MV-4-11 (cell line): ENCODE results near the gene ATP2C1.

Experiments
- DNase-seq: peaks from one replicate; lab custom pipeline; 2025; lab: John Stamatoyannopoulos, UW

Gene ATP2C1

DNA sequence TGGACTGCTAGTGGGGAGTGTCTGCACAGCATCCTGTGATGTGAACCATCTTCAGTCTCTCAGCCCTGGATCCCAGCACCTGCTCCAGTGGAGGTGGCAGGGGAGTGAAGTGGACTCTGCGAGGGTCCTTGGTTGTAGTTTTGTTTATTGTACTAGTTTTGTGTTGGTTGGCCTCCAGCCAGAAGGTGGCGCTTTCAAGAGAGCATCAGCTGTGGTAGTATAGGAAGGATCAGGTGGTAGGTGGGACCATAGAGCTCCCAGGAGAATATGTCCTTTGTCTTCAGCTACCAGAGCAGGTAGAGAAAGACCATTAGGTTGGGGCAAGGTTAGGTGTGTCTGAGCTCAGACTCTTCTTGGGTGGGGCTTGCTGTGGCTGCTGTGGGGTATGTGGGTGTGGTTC lies 153.7 kb downstream of the ATP2C1 start:
- no peak for DNase-seq

DNA sequence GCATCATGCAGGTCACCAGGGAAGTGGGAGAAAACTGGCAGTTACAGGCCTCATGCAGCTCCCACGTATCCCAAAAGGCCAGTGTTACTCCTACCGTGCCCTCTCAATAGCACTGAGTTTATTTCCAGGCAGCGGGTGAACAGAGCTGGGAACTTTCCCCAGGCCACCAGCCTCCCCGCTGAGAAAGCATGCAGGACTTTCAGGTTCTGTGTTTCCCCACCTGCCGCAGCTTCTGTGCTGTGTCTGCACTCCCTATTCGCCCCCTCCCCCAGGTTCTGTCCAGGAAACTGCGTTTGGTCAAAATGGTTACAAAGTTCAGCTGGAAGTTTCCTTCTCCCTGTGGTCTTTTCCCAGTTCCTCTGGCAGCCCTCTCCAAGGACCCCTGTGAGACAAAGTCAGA lies 154.1 kb downstream of the ATP2C1 start:
- DNase-seq: no peak

DNA sequence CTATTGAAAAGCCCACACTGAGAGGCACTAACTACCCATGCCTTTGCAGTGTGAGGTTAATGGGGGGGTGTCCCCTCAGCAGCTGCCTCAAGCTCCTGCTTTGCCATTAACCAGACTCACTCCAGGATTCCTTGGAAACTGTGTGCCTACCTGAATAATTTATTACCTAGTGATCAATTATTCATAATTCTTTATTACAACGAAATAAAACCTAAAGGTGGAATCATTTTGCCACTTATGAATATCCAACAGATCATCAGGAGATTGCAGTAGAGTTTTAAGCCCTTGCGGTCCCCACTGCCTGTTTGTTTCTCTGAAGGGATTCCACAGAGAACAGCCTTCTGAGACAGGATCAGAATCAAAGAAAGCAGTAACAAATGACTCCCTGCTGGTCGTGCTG lies 156.1 kb downstream of the ATP2C1 start:
- DNase-seq: no peak

DNA sequence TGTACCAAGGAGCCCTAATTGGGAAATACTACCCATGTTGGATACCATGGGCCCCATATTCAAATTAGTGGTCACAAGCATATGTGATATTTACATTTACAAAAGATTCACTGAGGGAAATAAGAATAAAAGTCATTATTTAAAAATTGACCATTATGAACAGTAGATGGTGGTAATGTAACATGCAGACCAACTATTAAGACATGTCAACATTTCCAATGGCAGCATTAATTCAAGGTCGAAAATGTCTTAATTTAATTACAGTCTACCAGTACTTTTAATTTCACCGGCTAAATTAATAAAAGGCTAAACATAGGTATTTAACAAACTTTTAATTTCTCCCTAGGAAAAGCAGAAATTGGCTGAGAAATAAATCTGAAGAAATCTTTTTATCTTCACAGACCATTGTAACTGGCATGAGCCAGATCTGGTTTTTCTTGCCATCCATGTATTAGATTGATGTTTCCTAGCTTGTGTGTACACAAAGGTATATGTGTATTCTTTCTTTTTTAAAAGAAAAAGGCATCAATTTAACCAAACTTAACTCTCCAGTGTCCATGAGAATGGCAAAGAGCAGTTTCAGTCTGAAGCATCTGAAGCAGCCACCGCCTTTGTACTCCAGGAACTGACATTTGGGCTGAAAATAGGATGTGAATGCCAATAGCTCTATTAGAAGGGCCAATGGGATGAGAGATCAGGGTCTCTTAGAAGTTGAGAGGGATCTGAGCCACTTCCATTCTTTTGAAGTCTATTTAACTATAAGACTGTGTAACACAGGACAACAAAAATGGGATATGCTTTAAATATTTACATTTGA lies 159.4 kb downstream of the ATP2C1 start:
- DNase-seq: no peak
